Spleen (tissue), 7 donors: Measurements from ENCODE around the gene OR51A7.

ENCODE experiments used
- POLR2A ChIP-seq, 3 donors: fragments of 450-650 bp; IDR thresholded peaks; one replicate each; pipeline ENCODE4 v1.5.1; 2017; ENCODE audit warnings: antibody characterized with exemption in 3 of 3, mild to moderate bottlenecking in 1 of 3
- TF ChIP-seq, protein P1 (sequence below), 11 experiments: fragments of 200-600 bp in 7 of 11; fragments of 450-650 bp in 4 of 11; sonication (generic) in 4 of 11; IDR thresholded peaks in 8 of 11; conservative IDR thresholded peaks in 3 of 11; 1 replicate in 7 of 11; 2 replicates in 4 of 11; pipeline versions ENCODE4 v1.4.0 to v1.8.0; 2016 to 2021; ENCODE audit warnings: antibody characterized with exemption in 11 of 11, inconsistent platforms in 4 of 11, mild to moderate bottlenecking in 1 of 11
- donor health status: DM: no; HTN: no; CAD: no; lungs with moderate emphysema.
- donor health status: DM: no; HTN: no; CAD: no.
- donor health status: DM: no; HTN: no; CAD: no.

DNA sequence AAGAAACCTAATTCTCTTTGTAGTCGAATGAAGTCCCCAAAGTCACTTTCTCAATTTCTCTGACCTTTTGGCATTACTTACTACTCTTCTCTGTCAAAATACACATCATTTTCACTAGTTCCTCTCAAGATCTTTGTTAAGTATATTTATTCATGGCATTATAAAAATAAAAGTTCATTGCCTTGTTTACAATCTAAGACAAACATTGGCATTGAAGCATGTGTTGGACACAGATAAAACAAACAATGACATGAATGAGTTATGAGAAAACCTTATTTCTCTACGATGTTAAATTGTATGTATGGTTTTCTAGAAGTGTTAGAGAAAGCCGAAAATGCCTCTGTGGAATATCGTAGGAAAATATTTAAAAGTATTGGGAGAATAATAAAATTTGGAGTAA, 29.2 kb downstream of the OR51A7 start:
- TF ChIP-seq, protein P1, sequence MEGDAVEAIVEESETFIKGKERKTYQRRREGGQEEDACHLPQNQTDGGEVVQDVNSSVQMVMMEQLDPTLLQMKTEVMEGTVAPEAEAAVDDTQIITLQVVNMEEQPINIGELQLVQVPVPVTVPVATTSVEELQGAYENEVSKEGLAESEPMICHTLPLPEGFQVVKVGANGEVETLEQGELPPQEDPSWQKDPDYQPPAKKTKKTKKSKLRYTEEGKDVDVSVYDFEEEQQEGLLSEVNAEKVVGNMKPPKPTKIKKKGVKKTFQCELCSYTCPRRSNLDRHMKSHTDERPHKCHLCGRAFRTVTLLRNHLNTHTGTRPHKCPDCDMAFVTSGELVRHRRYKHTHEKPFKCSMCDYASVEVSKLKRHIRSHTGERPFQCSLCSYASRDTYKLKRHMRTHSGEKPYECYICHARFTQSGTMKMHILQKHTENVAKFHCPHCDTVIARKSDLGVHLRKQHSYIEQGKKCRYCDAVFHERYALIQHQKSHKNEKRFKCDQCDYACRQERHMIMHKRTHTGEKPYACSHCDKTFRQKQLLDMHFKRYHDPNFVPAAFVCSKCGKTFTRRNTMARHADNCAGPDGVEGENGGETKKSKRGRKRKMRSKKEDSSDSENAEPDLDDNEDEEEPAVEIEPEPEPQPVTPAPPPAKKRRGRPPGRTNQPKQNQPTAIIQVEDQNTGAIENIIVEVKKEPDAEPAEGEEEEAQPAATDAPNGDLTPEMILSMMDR (IDR thresholded peaks at IDR 0.05 in 8 of 11, conservative IDR thresholded peaks at IDR 0.05 in 3 of 11): no peak
- TF ChIP-seq POLR2A (IDR thresholded peaks at IDR 0.05): no peak
